ENCODE measurements around the gene ULK1.

DNA sequence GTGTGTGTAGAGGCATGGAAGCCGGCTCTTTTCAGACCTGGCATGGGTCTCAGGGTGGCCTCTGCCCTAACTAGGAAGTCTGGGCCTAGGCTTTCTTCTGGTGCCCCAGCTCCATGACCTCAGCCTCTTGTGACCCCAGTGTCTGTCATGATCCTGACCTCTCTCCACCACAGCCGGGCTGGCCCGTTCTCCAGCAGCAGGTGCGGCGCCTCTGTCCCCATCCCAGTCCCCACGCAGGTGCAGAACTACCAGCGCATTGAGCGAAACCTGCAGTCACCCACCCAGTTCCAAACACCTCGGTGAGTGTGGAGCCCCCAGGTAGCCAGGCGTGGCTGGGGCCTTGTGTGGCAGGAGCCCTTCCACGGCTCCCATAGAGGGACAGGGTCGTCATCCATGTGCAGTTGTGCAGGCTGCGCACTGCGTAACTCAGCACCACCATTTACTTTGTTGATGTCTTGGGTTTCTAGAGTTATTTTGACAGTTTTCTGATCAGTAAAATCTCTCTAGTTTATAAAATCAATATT lies 19.8 kb downstream of the ULK1 start:
- TF ChIP-seq POLR2A (IDR thresholded peaks at IDR 0.05; ENCODE audit: low read length) (no peak), GATA1 (IDR thresholded peaks at IDR 0.05; ENCODE audit: low read depth, low read length) (no peak)
